K562 (cell line): ENCODE measurements around the gene SSH3. TPM values are rescaled to one million over a fixed set of nuclear protein-coding genes. Genes with fewer than 3 reads are reported as not detected.

ENCODE experiments used
- ADNP ChIP-seq: fragments of 200-800 bp; sonication (Bioruptor generic); IDR thresholded peaks from 2 replicates; pipeline ENCODE4 v1.6.1; 2016; ENCODE audit warnings: missing genetic modification characterization, missing compliant biosample characterization
- CBX8 ChIP-seq: fragments of 200-600 bp; sonication (generic); IDR thresholded peaks from 2 replicates; pipeline ENCODE4 v1.6.1; 2012; ENCODE audit warnings: borderline replicate concordance, mixed run types, low read depth, mild to moderate bottlenecking, moderate library complexity, mixed read lengths, low read length, control low read depth, inconsistent platforms; ENCODE audit not compliant: poor library complexity, severe bottlenecking; ENCODE audit errors: extremely low read depth
- CREBBP ChIP-seq: IDR thresholded peaks from one replicate; pipeline ENCODE4 v1.6.1; 2012; ENCODE audit warnings: low read depth, mild to moderate bottlenecking, control low read depth, inconsistent platforms, low read length
- FOSL1 ChIP-seq: fragments of 200-800 bp; sonication (Bioruptor generic); conservative IDR thresholded peaks from 2 replicates; pipeline ENCODE4 v1.6.1; 2016; ENCODE audit warnings: missing genetic modification characterization, missing compliant biosample characterization
- FOXK1 ChIP-seq: sonication (generic); formaldehyde crosslinking; IDR thresholded peaks from 2 replicates; pipeline ENCODE4 v1.8.0; 2022; ENCODE audit warnings: missing genetic modification reagents, mild to moderate bottlenecking, borderline replicate concordance
- FOXP1 ChIP-seq: sonication (generic); formaldehyde crosslinking; IDR thresholded peaks from 2 replicates; pipeline ENCODE4 v1.8.0; 2022; ENCODE audit warnings: mild to moderate bottlenecking, missing genetic modification reagents
- GABPB2 ChIP-seq: fragments of 250-450 bp; sonication (Bioruptor Pico); conservative IDR thresholded peaks from 2 replicates; pipeline ENCODE4 v1.5.1; 2021; ENCODE audit warnings: mild to moderate bottlenecking
- HDAC3 ChIP-seq: fragments of 450-650 bp; IDR thresholded peaks from 2 replicates; pipeline ENCODE4 v1.6.1; 2018; ENCODE audit warnings: borderline replicate concordance, mild to moderate bottlenecking, moderate library complexity; ENCODE audit not compliant: partially characterized antibody
- HNRNPK ChIP-seq: fragments of 200-400 bp; formaldehyde crosslinking; IDR thresholded peaks from one replicate; pipeline ENCODE4 v1.6.1; 2018; ENCODE audit warnings: mild to moderate bottlenecking, low read depth, low read length; ENCODE audit not compliant: poor library complexity, severe bottlenecking
- HSF4 ChIP-seq: fragments of 250-450 bp; sonication (Bioruptor Pico); IDR thresholded peaks from 2 replicates; pipeline ENCODE4 v2.1.2; 2022; ENCODE audit warnings: mild to moderate bottlenecking, moderate library complexity, borderline replicate concordance
- MBD2 ChIP-seq: sonication (generic); IDR thresholded peaks from 2 replicates; pipeline ENCODE4 v1.6.1; 2016; ENCODE audit warnings: low read depth, borderline replicate concordance
- NCOR1 ChIP-seq: fragments of 450-650 bp; IDR thresholded peaks from 2 replicates; pipeline ENCODE4 v1.6.1; 2016; ENCODE audit warnings: mild to moderate bottlenecking, moderate library complexity
- NRF1 ChIP-seq, 2 experiments: fragments of 450-650 bp; IDR thresholded peaks in 1 of 2; conservative IDR thresholded peaks in 1 of 2; 2 replicates each; pipeline ENCODE4 v1.6.1; 2014; ENCODE audit warnings: mild to moderate bottlenecking in 2 of 2
- SAFB ChIP-seq: fragments of 200-400 bp; formaldehyde crosslinking; IDR thresholded peaks from 2 replicates; pipeline ENCODE4 v1.6.1; 2017; ENCODE audit warnings: low read depth, low read length, borderline replicate concordance
- SIRT6 ChIP-seq: IDR thresholded peaks from one replicate; pipeline ENCODE4 v1.6.1; 2012; ENCODE audit warnings: low read depth, mild to moderate bottlenecking, control low read depth, inconsistent platforms, low read length, moderate library complexity
- TAF9B ChIP-seq: fragments of 450-650 bp; IDR thresholded peaks from 2 replicates; pipeline ENCODE4 v1.6.1; 2018; ENCODE audit warnings: mild to moderate bottlenecking; ENCODE audit not compliant: partially characterized antibody
- ZFP30 ChIP-seq: fragments of 250-450 bp; sonication (Bioruptor Pico); IDR thresholded peaks from 2 replicates; pipeline ENCODE4 v1.8.0; 2022; ENCODE audit warnings: moderate library complexity, mild to moderate bottlenecking, inconsistent platforms, borderline replicate concordance
- ZNF197 ChIP-seq: fragments of 200-800 bp; sonication (Bioruptor generic); IDR thresholded peaks from 2 replicates; pipeline ENCODE4 v1.6.1; 2016; ENCODE audit warnings: low read depth, missing genetic modification characterization, missing compliant biosample characterization
- ZNF699 ChIP-seq: fragments of 250-450 bp; sonication (Bioruptor Pico); IDR thresholded peaks from 2 replicates; pipeline ENCODE4 v1.8.0; 2021; ENCODE audit warnings: mild to moderate bottlenecking, moderate library complexity; ENCODE audit not compliant: insufficient replicate concordance
- polyA plus RNA-seq, 8 experiments: library from polyadenylated mRNA; depleted of rRNA in 4 of 8; stranded (reverse) in 5 of 8; unstranded in 3 of 8; fragments of >200 nt; fragmentation: Nextera tagmentation in 2 of 8; fragmentation: Illumina TruSeq in 1 of 8; extraction: Ambion mirVana in 2 of 8; extraction: Trizol in 1 of 8; gene quantifications; 2 replicates each; pipeline versions ENCODE4 v1.2.1 to v1.2.3, GENCODE V29; 2011 to 2014; ENCODE audit warnings: inconsistent platforms in 1 of 8, missing spikeins in 1 of 8
- total RNA-seq, 7 experiments: library from RNA; depleted of rRNA in 6 of 7; stranded (reverse); fragments of >200 nt in 6 of 7; fragmentation: Illumina TruSeq in 2 of 7; extraction: Trizol in 2 of 7; gene quantifications; 2 replicates each; pipeline versions ENCODE4 v1.2.1 to v1.2.3, GENCODE V29; 2011 to 2021; ENCODE audit warnings: low replicate concordance in 1 of 7
- TF ChIP-seq, protein P1 (sequence below): fragments of 450-650 bp; IDR thresholded peaks from 2 replicates; pipeline ENCODE4 v1.6.1; 2016; ENCODE audit warnings: borderline replicate concordance
- TF ChIP-seq, protein P2 (sequence below): sonication (generic); formaldehyde crosslinking; IDR thresholded peaks from 2 replicates; pipeline ENCODE4 v1.8.0; 2022; ENCODE audit warnings: missing genetic modification reagents, mild to moderate bottlenecking, moderate library complexity, borderline replicate concordance
- TF ChIP-seq, protein P3 (sequence below), 2 experiments: IDR thresholded peaks; 2 replicates each; pipeline ENCODE4 v1.6.1; 2012; ENCODE audit warnings: improper control_type of control experiment in 2 of 2, low read depth in 2 of 2, low read length in 2 of 2, borderline replicate concordance in 1 of 2

Gene SSH3
- total and polyA plus RNA-seq, 9 of the 15 experiments (the other 6 are each of a cell fraction or from before 2014, with no cell fraction given) = 0.07 to 1.0 (median 0.24) TPM; not detected in 3

DNA sequence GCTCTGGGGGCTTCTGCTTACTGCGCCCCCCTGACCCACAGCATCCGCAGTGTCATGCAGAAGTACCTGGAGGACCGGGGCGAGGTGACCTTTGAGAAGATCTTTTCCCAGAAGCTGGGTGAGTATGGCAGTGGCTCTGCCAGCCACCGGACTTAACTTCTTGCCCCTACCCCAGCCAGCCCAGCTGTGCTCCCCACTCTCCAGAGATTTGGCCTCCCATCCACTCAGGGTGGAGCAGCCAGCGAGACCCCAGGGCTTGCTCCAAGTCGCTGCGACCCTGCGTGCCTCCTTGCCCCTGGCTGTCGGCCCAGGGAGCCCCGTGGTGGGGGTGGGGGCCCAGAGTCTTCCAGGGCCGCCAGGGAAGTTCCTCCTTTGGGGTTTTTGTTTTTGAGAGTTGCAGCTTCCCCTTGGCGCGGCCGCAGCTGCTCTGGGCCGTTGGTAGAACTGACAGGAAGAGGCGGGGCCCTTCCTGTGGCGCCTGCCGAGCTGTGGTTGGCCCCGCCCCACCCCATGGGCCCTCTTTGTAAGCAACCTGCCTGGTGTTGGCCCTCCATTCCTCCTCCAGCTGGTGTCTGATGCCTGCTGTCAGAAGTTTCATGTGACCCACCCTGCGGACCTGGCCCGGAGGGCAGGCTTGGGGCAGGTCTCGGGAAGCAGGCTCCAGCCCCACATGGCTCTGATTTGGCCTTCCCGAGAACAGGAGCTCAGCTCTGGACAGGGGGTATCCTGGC lies 25.9 kb upstream of the SSH3 start (continued):
- TF ChIP-seq ZNF197 (CRISPR knock-in tag) = peak; percentile 88; the same call in 1 of the 2 replicates
- TF ChIP-seq FOSL1 (tag) = peak; percentile 58
- peak; percentile 79; the same call in 1 of the 2 replicates for TF ChIP-seq FOXP1 (CRISPR knock-in tag)
- TF ChIP-seq NCOR1 = no peak
- no peak for TF ChIP-seq TAF9B
- peak; percentile 77 to 80 for TF ChIP-seq NRF1 (conservative IDR thresholded peaks at IDR 0.05 in 1 of 2, IDR thresholded peaks at IDR 0.05 in 1 of 2)
- TF ChIP-seq GABPB2 (CRISPR knock-in tag) = no peak
- TF ChIP-seq SIRT6 = no peak
- TF ChIP-seq, protein P1, sequence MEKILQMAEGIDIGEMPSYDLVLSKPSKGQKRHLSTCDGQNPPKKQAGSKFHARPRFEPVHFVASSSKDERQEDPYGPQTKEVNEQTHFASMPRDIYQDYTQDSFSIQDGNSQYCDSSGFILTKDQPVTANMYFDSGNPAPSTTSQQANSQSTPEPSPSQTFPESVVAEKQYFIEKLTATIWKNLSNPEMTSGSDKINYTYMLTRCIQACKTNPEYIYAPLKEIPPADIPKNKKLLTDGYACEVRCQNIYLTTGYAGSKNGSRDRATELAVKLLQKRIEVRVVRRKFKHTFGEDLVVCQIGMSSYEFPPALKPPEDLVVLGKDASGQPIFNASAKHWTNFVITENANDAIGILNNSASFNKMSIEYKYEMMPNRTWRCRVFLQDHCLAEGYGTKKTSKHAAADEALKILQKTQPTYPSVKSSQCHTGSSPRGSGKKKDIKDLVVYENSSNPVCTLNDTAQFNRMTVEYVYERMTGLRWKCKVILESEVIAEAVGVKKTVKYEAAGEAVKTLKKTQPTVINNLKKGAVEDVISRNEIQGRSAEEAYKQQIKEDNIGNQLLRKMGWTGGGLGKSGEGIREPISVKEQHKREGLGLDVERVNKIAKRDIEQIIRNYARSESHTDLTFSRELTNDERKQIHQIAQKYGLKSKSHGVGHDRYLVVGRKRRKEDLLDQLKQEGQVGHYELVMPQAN = no peak
- no peak for TF ChIP-seq ZNF699 (CRISPR knock-in tag)
- TF ChIP-seq, protein P2, sequence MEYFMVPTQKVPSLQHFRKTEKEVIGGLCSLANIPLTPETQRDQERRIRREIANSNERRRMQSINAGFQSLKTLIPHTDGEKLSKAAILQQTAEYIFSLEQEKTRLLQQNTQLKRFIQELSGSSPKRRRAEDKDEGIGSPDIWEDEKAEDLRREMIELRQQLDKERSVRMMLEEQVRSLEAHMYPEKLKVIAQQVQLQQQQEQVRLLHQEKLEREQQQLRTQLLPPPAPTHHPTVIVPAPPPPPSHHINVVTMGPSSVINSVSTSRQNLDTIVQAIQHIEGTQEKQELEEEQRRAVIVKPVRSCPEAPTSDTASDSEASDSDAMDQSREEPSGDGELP (CRISPR knock-in tag) = peak; percentile 97
- TF ChIP-seq SAFB = no peak
- no peak for TF ChIP-seq FOXK1 (CRISPR knock-in tag)
- TF ChIP-seq, protein P3, sequence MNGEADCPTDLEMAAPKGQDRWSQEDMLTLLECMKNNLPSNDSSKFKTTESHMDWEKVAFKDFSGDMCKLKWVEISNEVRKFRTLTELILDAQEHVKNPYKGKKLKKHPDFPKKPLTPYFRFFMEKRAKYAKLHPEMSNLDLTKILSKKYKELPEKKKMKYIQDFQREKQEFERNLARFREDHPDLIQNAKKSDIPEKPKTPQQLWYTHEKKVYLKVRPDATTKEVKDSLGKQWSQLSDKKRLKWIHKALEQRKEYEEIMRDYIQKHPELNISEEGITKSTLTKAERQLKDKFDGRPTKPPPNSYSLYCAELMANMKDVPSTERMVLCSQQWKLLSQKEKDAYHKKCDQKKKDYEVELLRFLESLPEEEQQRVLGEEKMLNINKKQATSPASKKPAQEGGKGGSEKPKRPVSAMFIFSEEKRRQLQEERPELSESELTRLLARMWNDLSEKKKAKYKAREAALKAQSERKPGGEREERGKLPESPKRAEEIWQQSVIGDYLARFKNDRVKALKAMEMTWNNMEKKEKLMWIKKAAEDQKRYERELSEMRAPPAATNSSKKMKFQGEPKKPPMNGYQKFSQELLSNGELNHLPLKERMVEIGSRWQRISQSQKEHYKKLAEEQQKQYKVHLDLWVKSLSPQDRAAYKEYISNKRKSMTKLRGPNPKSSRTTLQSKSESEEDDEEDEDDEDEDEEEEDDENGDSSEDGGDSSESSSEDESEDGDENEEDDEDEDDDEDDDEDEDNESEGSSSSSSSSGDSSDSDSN (IDR thresholded peaks at IDR 0.05; ENCODE audit: borderline replicate concordance in 1 of 2, low read depth in 2 of 2, low read length in 2 of 2) = no peak
- no peak for TF ChIP-seq ZFP30
- TF ChIP-seq MBD2 = peak; percentile 49; the same call in 1 of the 2 replicates
- no peak for TF ChIP-seq CBX8
- no peak for TF ChIP-seq HSF4
- TF ChIP-seq HNRNPK = no peak
- TF ChIP-seq CREBBP = no peak
- no peak for TF ChIP-seq HDAC3
- TF ChIP-seq ADNP (tag) = no peak
